ENCODE results near the gene ANG.

GRCh38 chr14:20692116-20692751 is 3.7 kb downstream of the ANG start:
- TF ChIP-seq, protein P1, sequence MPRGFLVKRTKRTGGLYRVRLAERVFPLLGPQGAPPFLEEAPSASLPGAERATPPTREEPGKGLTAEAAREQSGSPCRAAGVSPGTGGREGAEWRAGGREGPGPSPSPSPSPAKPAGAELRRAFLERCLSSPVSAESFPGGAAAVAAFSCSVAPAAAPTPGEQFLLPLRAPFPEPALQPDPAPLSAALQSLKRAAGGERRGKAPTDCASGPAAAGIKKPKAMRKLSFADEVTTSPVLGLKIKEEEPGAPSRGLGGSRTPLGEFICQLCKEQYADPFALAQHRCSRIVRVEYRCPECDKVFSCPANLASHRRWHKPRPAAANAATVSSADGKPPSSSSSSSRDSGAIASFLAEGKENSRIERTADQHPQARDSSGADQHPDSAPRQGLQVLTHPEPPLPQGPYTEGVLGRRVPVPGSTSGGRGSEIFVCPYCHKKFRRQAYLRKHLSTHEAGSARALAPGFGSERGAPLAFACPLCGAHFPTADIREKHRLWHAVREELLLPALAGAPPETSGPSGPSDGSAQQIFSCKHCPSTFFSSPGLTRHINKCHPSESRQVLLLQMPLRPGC (tag by site-specific recombination; IDR thresholded peaks at IDR 0.05), result no peak
- no peak for TF ChIP-seq ATF2 (tag by site-specific recombination; IDR thresholded peaks at IDR 0.05; ENCODE audit: low read depth)
- TF ChIP-seq, protein P2, sequence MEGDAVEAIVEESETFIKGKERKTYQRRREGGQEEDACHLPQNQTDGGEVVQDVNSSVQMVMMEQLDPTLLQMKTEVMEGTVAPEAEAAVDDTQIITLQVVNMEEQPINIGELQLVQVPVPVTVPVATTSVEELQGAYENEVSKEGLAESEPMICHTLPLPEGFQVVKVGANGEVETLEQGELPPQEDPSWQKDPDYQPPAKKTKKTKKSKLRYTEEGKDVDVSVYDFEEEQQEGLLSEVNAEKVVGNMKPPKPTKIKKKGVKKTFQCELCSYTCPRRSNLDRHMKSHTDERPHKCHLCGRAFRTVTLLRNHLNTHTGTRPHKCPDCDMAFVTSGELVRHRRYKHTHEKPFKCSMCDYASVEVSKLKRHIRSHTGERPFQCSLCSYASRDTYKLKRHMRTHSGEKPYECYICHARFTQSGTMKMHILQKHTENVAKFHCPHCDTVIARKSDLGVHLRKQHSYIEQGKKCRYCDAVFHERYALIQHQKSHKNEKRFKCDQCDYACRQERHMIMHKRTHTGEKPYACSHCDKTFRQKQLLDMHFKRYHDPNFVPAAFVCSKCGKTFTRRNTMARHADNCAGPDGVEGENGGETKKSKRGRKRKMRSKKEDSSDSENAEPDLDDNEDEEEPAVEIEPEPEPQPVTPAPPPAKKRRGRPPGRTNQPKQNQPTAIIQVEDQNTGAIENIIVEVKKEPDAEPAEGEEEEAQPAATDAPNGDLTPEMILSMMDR (tag by site-specific recombination; IDR thresholded peaks at IDR 0.05), result no peak
